Colonic mucosa (tissue), 4 donors: ENCODE data around the gene FAM120A. TPM values are rescaled to one million over a fixed set of nuclear protein-coding genes. Genes with fewer than 3 reads are reported as not detected.

Experiments used
- DNase-seq: peaks from one replicate; pipeline ENCODE4 v3.0.0-alpha.2; 2020
- H3K27ac ChIP-seq: fragments of 200-600 bp; one replicate; pipeline ENCODE4 v1.8.0; 2021
- H3K27me3 ChIP-seq: fragments of 200-600 bp; one replicate; pipeline ENCODE4 v1.8.0; 2021
- H3K36me3 ChIP-seq: fragments of 200-600 bp; one replicate; pipeline ENCODE4 v1.8.0; 2021
- H3K4me1 ChIP-seq: fragments of 200-600 bp; one replicate; pipeline ENCODE4 v1.8.0; 2021; ENCODE audit warnings: mild to moderate bottlenecking
- H3K4me3 ChIP-seq: fragments of 200-600 bp; one replicate; pipeline ENCODE4 v1.8.0; 2021
- H3K9ac ChIP-seq, 2 donors: one replicate each; pipeline ENCODE4 v1.7.0; 2013; ENCODE audit warnings: control low read depth in 2 of 2, low read depth in 2 of 2, low read length in 2 of 2
- H3K9me3 ChIP-seq: fragments of 200-600 bp; one replicate; pipeline ENCODE4 v1.8.0; 2021
- intact Hi-C: fragments of 100-400 bp; cut with DNase I; formaldehyde crosslinking; loops from one replicate; pipeline ENCODE4 v1.14.1; 2022
- total RNA-seq, 2 donors: library from RNA; stranded (reverse); fragmentation: NEBNext Ultra II Directional in 1 of 2; extraction: Animal tissue kit (Norgen Biotek cat#: 25700) in 1 of 2; gene quantifications; one replicate each; pipeline ENCODE4 v1.2.1, GENCODE V29; 2021
- TF ChIP-seq, protein P1 (sequence below): fragments of 200-600 bp; IDR thresholded peaks from one replicate; pipeline ENCODE4 v1.8.0; 2022; ENCODE audit warnings: antibody characterized with exemption, mild to moderate bottlenecking
- donor health status: healthy.
- donor health status: DM: no; HTN: no; CAD: no.
- donor health status: DM: no; HTN: no; CAD: no.

The FAM120A gene
- total RNA-seq, 2 donors from 2014 or later: 246 to 264 TPM

DNA sequence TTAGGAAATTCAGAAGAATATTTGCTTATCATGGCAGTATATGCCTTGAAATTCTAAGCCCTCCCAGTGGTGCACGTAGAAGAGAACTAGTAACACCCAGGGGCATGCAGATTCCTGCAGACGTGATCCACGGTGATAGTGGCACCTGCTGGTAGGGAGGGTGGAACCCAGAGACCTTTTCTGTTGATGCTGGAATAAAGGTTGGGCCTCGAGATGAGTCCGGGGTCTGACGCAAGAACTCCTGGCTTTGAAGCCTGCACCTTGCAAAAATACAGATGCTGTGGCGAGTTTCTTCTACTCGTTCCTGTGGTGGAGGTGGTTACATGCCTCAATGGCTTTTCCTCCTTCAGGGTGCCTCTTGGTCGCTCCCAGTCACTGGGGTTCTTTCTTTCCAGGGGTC lies 85.4 kb downstream of the FAM120A start:
- H3K27ac ChIP-seq: no peak overlapping the region

DNA sequence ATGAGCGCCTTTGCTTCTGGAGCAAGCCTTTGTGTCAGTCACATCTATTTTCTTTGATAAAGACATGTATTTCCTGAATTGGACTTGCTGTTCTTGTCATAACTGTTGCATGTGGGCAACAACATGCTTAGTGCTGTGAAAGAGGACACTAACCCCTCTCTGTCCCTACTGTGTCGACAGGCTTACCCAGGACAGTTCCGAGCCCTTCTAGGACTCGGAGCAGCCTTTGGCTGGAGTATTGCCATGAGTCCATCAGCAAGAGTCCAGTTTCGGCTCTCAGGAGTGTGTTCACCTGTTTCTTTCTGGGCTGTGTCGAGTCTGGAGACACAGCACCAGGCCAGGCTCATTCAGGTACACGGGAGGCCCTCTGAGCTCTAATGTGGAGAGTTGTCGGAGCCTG lies 88.8 kb downstream of the FAM120A start:
- intact Hi-C loops: no loop called here
- Histone ChIP-seq H3K4me3 (no peak overlapping the region), H3K27ac (no peak overlapping the region), H3K9ac (no peak overlapping the region), H3K4me1 (no peaks in the 10 kb centered on the region), H3K36me3 (peaks cover 6% of the 10 kb centered on the region), H3K9me3 (no peaks in the 10 kb centered on the region), H3K27me3 (no peaks in the 10 kb centered on the region)
- TF ChIP-seq, protein P1, sequence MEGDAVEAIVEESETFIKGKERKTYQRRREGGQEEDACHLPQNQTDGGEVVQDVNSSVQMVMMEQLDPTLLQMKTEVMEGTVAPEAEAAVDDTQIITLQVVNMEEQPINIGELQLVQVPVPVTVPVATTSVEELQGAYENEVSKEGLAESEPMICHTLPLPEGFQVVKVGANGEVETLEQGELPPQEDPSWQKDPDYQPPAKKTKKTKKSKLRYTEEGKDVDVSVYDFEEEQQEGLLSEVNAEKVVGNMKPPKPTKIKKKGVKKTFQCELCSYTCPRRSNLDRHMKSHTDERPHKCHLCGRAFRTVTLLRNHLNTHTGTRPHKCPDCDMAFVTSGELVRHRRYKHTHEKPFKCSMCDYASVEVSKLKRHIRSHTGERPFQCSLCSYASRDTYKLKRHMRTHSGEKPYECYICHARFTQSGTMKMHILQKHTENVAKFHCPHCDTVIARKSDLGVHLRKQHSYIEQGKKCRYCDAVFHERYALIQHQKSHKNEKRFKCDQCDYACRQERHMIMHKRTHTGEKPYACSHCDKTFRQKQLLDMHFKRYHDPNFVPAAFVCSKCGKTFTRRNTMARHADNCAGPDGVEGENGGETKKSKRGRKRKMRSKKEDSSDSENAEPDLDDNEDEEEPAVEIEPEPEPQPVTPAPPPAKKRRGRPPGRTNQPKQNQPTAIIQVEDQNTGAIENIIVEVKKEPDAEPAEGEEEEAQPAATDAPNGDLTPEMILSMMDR: no peak
- DNase-seq: no peak

More for the DNA sequence above, 85.4 kb downstream of the FAM120A start:
- Histone ChIP-seq H3K4me1 (no peaks in the 10 kb centered on the region), H3K36me3 (no peaks in the 10 kb centered on the region), H3K4me3 (no peak overlapping the region), H3K9ac (no peak overlapping the region), H3K27me3 (no peaks in the 10 kb centered on the region), H3K9me3 (no peaks in the 10 kb centered on the region)
- intact Hi-C loops: loop anchor here (10.0 kb wide), 1 partner anchor 262 kb away; no protein-coding TSS in a partner anchor
- TF ChIP-seq, protein P1: no peak
- DNase-seq: no peak

DNA sequence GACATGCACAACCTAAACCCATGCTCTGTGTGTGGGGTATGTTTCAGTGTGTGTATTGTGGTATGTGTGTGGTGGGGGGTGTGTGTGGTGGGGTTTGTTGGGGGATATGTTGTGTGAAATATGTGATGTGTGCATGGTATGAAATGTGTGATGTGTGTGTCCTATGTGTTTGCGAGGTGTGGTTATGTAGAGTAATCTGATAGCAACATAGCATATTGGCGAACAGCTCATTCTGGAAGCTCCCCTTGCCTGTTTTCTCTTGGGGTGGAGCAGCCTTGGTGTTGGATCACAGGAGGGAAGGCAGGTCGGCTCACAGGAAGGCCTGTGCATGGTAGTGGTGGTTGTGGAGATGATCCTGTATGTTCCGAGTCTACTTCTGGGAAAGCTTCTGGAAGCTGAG lies 89.5 kb downstream of the FAM120A start:
- Histone ChIP-seq H3K27me3 (no peaks in the 10 kb centered on the region), H3K27ac (no peak overlapping the region), H3K36me3 (peaks cover 6% of the 10 kb centered on the region), H3K9me3 (no peaks in the 10 kb centered on the region), H3K9ac (no peak overlapping the region), H3K4me1 (no peaks in the 10 kb centered on the region), H3K4me3 (no peak overlapping the region)
- intact Hi-C loops: no loop called here
- TF ChIP-seq, protein P1: no peak
- DNase-seq: no peak

DNA sequence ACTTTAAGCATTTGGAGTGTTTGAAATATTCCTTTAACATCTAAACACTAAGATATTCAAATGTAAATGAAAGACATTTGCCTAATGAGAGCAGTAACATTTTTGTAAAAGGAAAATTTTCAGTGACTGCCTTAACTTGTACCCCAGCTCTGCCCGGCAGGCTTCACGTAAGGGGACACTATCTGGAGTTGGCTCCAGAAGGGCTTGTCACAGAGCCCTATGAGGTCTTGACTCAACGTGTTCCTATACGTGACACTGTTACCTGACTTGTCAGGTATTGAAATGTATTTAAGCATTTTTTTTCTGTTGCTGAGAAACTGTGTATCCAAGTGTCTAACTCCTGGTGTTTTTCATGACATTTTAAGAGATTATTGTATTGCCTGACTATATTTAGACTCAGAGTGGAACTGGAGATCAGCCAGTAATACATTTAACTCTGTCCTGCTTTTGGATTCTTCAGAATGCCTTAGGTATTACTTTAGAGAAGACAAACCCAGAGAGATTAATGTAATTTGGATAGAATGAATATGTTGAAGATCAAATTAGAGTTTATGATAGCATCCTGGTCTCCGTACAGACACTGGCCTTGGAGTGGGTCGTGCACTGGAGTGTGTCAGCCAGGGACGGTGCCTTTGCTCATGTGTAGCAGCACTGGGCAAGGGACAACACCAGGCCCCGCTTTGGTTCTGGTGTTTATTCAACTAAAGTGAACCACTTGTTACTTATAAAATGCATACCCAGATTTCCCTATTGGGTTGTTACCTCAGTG lies 90.3 kb downstream of the FAM120A start:
- H3K9me3 ChIP-seq: no peaks in the 10 kb centered on the region
- no peak overlapping the region for H3K27ac ChIP-seq
- intact Hi-C loops: no loop called here
- H3K9ac ChIP-seq: no peak overlapping the region
- H3K36me3 ChIP-seq: peaks cover 6% of the 10 kb centered on the region
- TF ChIP-seq, protein P1: no peak
- H3K4me1 ChIP-seq: no peaks in the 10 kb centered on the region
- H3K27me3 ChIP-seq: no peaks in the 10 kb centered on the region
- no peak for DNase-seq
- no peak overlapping the region for H3K4me3 ChIP-seq

GRCh38 chr9:93543117-93543516 lies 91.6 kb downstream of the FAM120A start:
- no peak for DNase-seq
- Histone ChIP-seq H3K4me1 (no peaks in the 10 kb centered on the region), H3K9ac (no peak overlapping the region), H3K4me3 (no peak overlapping the region), H3K27me3 (no peaks in the 10 kb centered on the region), H3K9me3 (no peaks in the 10 kb centered on the region), H3K36me3 (peaks cover 6% of the 10 kb centered on the region), H3K27ac (no peak overlapping the region)
- intact Hi-C loops: no loop called here
- TF ChIP-seq, protein P1: no peak
